Sigmoid colon (tissue), 7 donors: Measurements from ENCODE around the gene LHPP. TPM values are rescaled to one million over a fixed set of nuclear protein-coding genes. Genes with fewer than 3 reads are reported as not detected.

ENCODE experiments used
- DNase-seq: peaks from one replicate; pipeline ENCODE4 v3.0.0-alpha.2; 2019
- H3K27ac ChIP-seq, 4 donors: fragments of 200-600 bp; sonication (generic); one replicate each; pipeline ENCODE4 v1.5.1; 2016 to 2019; ENCODE audit warnings: mild to moderate bottlenecking in 1 of 4
- H3K27me3 ChIP-seq, 3 donors: fragments of 200-600 bp; sonication (generic); one replicate each; pipeline ENCODE4 v1.5.1; 2019; ENCODE audit warnings: mild to moderate bottlenecking in 1 of 3
- H3K36me3 ChIP-seq, 4 donors: fragments of 200-600 bp; sonication (generic); one replicate each; pipeline ENCODE4 v1.5.1; 2016 to 2019
- H3K4me1 ChIP-seq, 4 donors: fragments of 200-600 bp; sonication (generic); one replicate each; pipeline ENCODE4 v1.5.1; 2017 to 2019
- H3K4me3 ChIP-seq, 4 donors: fragments of 200-600 bp; sonication (generic); one replicate each; pipeline ENCODE4 v1.5.1; 2017 to 2019; ENCODE audit warnings: mild to moderate bottlenecking in 2 of 4, moderate library complexity in 1 of 4
- H3K9me3 ChIP-seq, 4 donors: fragments of 200-600 bp in 3 of 4; sonication (generic) in 3 of 4; one replicate each; pipeline versions ENCODE4 v1.5.1 to v1.6.1; 2013 to 2019
- CTCF ChIP-seq, 4 experiments: fragments of 450-650 bp in 3 of 4; fragments of 200-600 bp in 1 of 4; IDR thresholded peaks; one replicate each; pipeline ENCODE4 v1.5.1; 2016 to 2019; ENCODE audit warnings: antibody characterized with exemption in 4 of 4, mild to moderate bottlenecking in 3 of 4, moderate library complexity in 2 of 4
- EP300 ChIP-seq, 4 donors: sonication (generic); formaldehyde crosslinking; IDR thresholded peaks; one replicate each; pipeline ENCODE4 v1.6.1; 2017; ENCODE audit warnings: antibody characterized with exemption in 4 of 4
- POLR2A ChIP-seq, 2 donors: fragments of 450-650 bp; IDR thresholded peaks; one replicate each; pipeline ENCODE4 v1.6.1; 2016; ENCODE audit warnings: antibody characterized with exemption in 2 of 2, mild to moderate bottlenecking in 2 of 2, moderate library complexity in 2 of 2
- POLR2AphosphoS5 ChIP-seq, 4 donors: sonication (generic); formaldehyde crosslinking; IDR thresholded peaks; one replicate each; pipeline ENCODE4 v1.6.1; 2017; ENCODE audit warnings: antibody characterized with exemption in 4 of 4
- WGBS, 2 donors: extraction: QIAGEN DNeasy Blood & Tissue Kit; methylation state at CpG; one replicate each; pipeline ENCODE4 v1.1.7; 2013; 5-methylcytosine and 5-hydroxymethylcytosine counted together
- intact Hi-C: fragments of 100-400 bp; cut with DNase I; formaldehyde crosslinking; loops from one replicate; pipeline ENCODE4 v1.15.1; 2023
- polyA plus RNA-seq, 3 donors: library from polyadenylated mRNA; stranded (reverse); fragments of 200-250 nt; gene quantifications; one replicate each; pipeline ENCODE4 v1.2.3, GENCODE V29; 2013
- total RNA-seq, 4 donors: library from RNA; depleted of rRNA; stranded (reverse); fragments of >200 nt; gene quantifications; one replicate each; pipeline ENCODE4 v1.1.0, GENCODE V29; 2016
- donor health status: healthy with polysubstance abuse.
- donor health status: Bipolar disorder and iron deficiency.
- donor health status: healthy.

Gene LHPP
- total and polyA plus RNA-seq, 7 donors = 17.1 to 35.7 (median 20.6) TPM

- H3K9me3 ChIP-seq = no peaks in the 10 kb centered on the region
- DNase-seq = peak; percentile 84
- no peaks in the 10 kb centered on the region for H3K36me3 ChIP-seq
- TF ChIP-seq POLR2AphosphoS5 (IDR thresholded peaks at IDR 0.05) = no peak
- TF ChIP-seq CTCF (IDR thresholded peaks at IDR 0.05) = peak; percentile 77 to 91 (median 86)
- no peaks in the 10 kb centered on the region for H3K27me3 ChIP-seq
- H3K4me1 ChIP-seq = peaks cover 0 to 8% (median 6%) of the 10 kb centered on the region in 4 donors
- intact Hi-C loops = loop anchor here (1.0 kb wide), 1 partner anchor 201 kb away; no protein-coding TSS in a partner anchor
- no peak overlapping the region for H3K4me3 ChIP-seq
- WGBS, 2 donors = 44 to 63% methylated on average over 26 of the region's 26 CpGs
- H3K27ac ChIP-seq = no peak overlapping the region
Measured at GRCh38 chr10:124539935-124540641, 78.5 kb downstream of the LHPP start.

- no peak for DNase-seq
- Histone ChIP-seq H3K27ac (no peak overlapping the region), H3K27me3 (no peaks in the 10 kb centered on the region), H3K4me1 (peaks cover 0 to 8% (median 6%) of the 10 kb centered on the region in 4 donors), H3K9me3 (no peaks in the 10 kb centered on the region), H3K4me3 (no peak overlapping the region), H3K36me3 (no peaks in the 10 kb centered on the region)
- WGBS, 2 donors = 84 to 91% methylated on average over 23 of the region's 23 CpGs
- TF ChIP-seq POLR2AphosphoS5 (IDR thresholded peaks at IDR 0.05) (no peak), CTCF (IDR thresholded peaks at IDR 0.05) (no peak), EP300 (IDR thresholded peaks at IDR 0.05) (no peak), POLR2A (IDR thresholded peaks at IDR 0.05) (no peak)
- intact Hi-C loops = no loop called here
Measured at GRCh38 chr10:124541076-124541903, 79.7 kb downstream of the LHPP start.

- intact Hi-C loops = no loop called here
- 75 to 84% methylated on average over 3 of the region's 3 CpGs for WGBS, 2 donors
- Histone ChIP-seq H3K4me1 (peaks cover 0 to 8% (median 6%) of the 10 kb centered on the region in 4 donors), H3K27me3 (no peaks in the 10 kb centered on the region), H3K27ac (no peak overlapping the region), H3K4me3 (no peak overlapping the region), H3K9me3 (no peaks in the 10 kb centered on the region), H3K36me3 (no peaks in the 10 kb centered on the region)
- no peak for DNase-seq
- TF ChIP-seq POLR2AphosphoS5 (IDR thresholded peaks at IDR 0.05) = no peak
- no peak for TF ChIP-seq POLR2A (IDR thresholded peaks at IDR 0.05)
- no peak for TF ChIP-seq EP300 (IDR thresholded peaks at IDR 0.05)
- no peak for TF ChIP-seq CTCF (IDR thresholded peaks at IDR 0.05)
Measured at GRCh38 chr10:124542336-124542735, 80.7 kb downstream of the LHPP start.

- intact Hi-C loops = no loop called here
- Histone ChIP-seq H3K4me3 (no peak overlapping the region), H3K27me3 (no peaks in the 10 kb centered on the region), H3K4me1 (peaks cover 0 to 8% (median 6%) of the 10 kb centered on the region in 4 donors), H3K36me3 (no peaks in the 10 kb centered on the region), H3K27ac (no peak overlapping the region), H3K9me3 (no peaks in the 10 kb centered on the region)
- TF ChIP-seq EP300 (IDR thresholded peaks at IDR 0.05) (no peak), POLR2AphosphoS5 (IDR thresholded peaks at IDR 0.05) (no peak), CTCF (IDR thresholded peaks at IDR 0.05) (no peak), POLR2A (IDR thresholded peaks at IDR 0.05) (no peak)
- no peak for DNase-seq
- 91 to 93% methylated on average over 13 of the region's 13 CpGs for WGBS, 2 donors
Measured at GRCh38 chr10:124543146-124543545, 81.5 kb downstream of the LHPP start.
